HL-60 (cell line): ENCODE measurements around the gene PBRM1.

Experiments
- CTCF ChIP-seq: IDR thresholded peaks from one replicate; pipeline ENCODE4 v1.5.1; 2011; ENCODE audit warnings: low read length, control low read depth, inconsistent platforms; ENCODE audit not compliant: insufficient read depth
- GABPA ChIP-seq: IDR thresholded peaks from 2 replicates; pipeline ENCODE4 v1.6.1; 2012; ENCODE audit warnings: low read depth
- POLR2AphosphoS5 ChIP-seq: IDR thresholded peaks from 2 replicates; pipeline ENCODE4 v1.6.1; 2012; ENCODE audit warnings: low read depth
- SPI1 ChIP-seq: IDR thresholded peaks from 2 replicates; pipeline ENCODE4 v1.6.1; 2012; ENCODE audit warnings: low read depth, mild to moderate bottlenecking, borderline replicate concordance
- TF ChIP-seq, protein P1 (sequence below): IDR thresholded peaks from 2 replicates; pipeline ENCODE4 v1.6.1; 2012; ENCODE audit warnings: low read depth; ENCODE audit not compliant: insufficient replicate concordance

GRCh38 chr3:52551118-52551517 is 134.6 kb downstream of the PBRM1 start:
- TF ChIP-seq POLR2AphosphoS5 (no peak), CTCF (no peak), SPI1 (no peak), GABPA (no peak)
- TF ChIP-seq, protein P1, sequence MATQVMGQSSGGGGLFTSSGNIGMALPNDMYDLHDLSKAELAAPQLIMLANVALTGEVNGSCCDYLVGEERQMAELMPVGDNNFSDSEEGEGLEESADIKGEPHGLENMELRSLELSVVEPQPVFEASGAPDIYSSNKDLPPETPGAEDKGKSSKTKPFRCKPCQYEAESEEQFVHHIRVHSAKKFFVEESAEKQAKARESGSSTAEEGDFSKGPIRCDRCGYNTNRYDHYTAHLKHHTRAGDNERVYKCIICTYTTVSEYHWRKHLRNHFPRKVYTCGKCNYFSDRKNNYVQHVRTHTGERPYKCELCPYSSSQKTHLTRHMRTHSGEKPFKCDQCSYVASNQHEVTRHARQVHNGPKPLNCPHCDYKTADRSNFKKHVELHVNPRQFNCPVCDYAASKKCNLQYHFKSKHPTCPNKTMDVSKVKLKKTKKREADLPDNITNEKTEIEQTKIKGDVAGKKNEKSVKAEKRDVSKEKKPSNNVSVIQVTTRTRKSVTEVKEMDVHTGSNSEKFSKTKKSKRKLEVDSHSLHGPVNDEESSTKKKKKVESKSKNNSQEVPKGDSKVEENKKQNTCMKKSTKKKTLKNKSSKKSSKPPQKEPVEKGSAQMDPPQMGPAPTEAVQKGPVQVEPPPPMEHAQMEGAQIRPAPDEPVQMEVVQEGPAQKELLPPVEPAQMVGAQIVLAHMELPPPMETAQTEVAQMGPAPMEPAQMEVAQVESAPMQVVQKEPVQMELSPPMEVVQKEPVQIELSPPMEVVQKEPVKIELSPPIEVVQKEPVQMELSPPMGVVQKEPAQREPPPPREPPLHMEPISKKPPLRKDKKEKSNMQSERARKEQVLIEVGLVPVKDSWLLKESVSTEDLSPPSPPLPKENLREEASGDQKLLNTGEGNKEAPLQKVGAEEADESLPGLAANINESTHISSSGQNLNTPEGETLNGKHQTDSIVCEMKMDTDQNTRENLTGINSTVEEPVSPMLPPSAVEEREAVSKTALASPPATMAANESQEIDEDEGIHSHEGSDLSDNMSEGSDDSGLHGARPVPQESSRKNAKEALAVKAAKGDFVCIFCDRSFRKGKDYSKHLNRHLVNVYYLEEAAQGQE = no peak
